ENCODE data around the gene SERPINA10. TPM values are rescaled to one million over a fixed set of nuclear protein-coding genes. Genes with fewer than 3 reads are reported as not detected.

The SERPINA10 gene
- total RNA-seq, 2 experiments from 2014 or later: not detected

DNA sequence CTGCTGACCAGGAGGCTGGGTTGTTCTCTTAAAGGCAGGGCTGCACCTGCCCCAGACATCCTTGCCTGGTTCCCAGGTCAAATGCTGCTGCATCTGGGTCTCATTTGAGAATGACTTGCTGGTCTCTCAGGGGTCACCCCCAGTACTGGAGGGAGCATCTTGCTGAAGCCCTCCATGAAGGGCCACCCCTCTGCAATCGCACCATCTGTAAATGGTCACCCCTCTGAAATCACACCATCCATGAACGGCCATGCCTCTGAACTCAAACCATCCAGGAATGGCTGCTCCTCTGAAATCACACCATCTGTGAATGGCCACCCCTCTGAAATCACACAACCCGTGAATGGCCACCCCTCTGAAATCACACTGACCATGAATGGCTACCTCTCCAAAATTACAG is 37.4 kb upstream of the SERPINA10 start:
- no peak for DNase-seq
- Mint-ChIP-seq H3K27ac (no peak overlapping the region), H3K27me3 (ENCODE audit: low read depth) (peaks cover 10% of the 10 kb centered on the region), H3K9me3 (no peaks in the 10 kb centered on the region), H3K36me3 (ENCODE audit: low read depth) (no peaks in the 10 kb centered on the region), H3K4me1 (ENCODE audit: low read depth) (no peaks in the 10 kb centered on the region), H3K4me3 (no peak overlapping the region)
- intact Hi-C loops (cut with micrococcal nuclease): no loop called here
- CTCF ChIA-PET: interaction anchor here (0.7 kb wide), 1 partner anchor 194 kb away, joined by 3 read pairs; no protein-coding TSS in a partner anchor

- CTCF ChIA-PET: interaction anchor here (0.7 kb wide), 1 partner anchor 193 kb away, joined by 3 read pairs; no protein-coding TSS in a partner anchor
- Mint-ChIP-seq H3K4me3 (no peak overlapping the region), H3K9me3 (no peaks in the 10 kb centered on the region), H3K27me3 (ENCODE audit: low read depth) (peaks cover 10% of the 10 kb centered on the region), H3K4me1 (ENCODE audit: low read depth) (no peaks in the 10 kb centered on the region), H3K36me3 (ENCODE audit: low read depth) (no peaks in the 10 kb centered on the region), H3K27ac (no peak overlapping the region)
- no peak for DNase-seq
- intact Hi-C loops (cut with micrococcal nuclease): no loop called here
These were observed 36.8 kb upstream of the SERPINA10 start for GRCh38 chr14:94329857-94330256.

DNA sequence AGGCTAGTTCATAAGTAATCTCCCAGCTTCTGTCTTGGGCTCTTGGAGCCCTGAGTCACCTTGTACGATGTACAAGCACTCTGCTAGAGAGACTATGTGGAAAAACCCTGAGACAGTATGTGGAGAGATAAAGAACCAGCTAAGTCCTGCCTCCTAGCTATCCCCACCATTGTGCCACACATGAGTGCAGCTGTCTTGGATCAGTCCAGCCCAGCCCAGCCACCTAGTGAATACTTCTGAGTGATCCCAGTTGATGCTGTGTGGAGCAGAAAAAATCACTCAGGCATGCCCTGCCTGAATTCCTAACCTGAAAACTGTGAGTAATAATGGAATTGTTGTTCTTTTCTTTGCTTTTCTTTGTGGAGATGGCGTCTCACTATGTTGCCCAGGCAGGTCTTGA is 35.1 kb upstream of the SERPINA10 start:
- Mint-ChIP-seq H3K27ac (no peak overlapping the region), H3K27me3 (ENCODE audit: low read depth) (peaks cover 6% of the 10 kb centered on the region), H3K4me3 (no peak overlapping the region), H3K4me1 (ENCODE audit: low read depth) (no peaks in the 10 kb centered on the region), H3K9me3 (no peaks in the 10 kb centered on the region), H3K36me3 (ENCODE audit: low read depth) (no peaks in the 10 kb centered on the region)
- intact Hi-C loops (cut with micrococcal nuclease): no loop called here
- CTCF ChIA-PET: interaction anchor here (0.9 kb wide), 1 partner anchor 12 kb away, joined by 3 read pairs; no protein-coding TSS in a partner anchor
- no peak for DNase-seq

DNA sequence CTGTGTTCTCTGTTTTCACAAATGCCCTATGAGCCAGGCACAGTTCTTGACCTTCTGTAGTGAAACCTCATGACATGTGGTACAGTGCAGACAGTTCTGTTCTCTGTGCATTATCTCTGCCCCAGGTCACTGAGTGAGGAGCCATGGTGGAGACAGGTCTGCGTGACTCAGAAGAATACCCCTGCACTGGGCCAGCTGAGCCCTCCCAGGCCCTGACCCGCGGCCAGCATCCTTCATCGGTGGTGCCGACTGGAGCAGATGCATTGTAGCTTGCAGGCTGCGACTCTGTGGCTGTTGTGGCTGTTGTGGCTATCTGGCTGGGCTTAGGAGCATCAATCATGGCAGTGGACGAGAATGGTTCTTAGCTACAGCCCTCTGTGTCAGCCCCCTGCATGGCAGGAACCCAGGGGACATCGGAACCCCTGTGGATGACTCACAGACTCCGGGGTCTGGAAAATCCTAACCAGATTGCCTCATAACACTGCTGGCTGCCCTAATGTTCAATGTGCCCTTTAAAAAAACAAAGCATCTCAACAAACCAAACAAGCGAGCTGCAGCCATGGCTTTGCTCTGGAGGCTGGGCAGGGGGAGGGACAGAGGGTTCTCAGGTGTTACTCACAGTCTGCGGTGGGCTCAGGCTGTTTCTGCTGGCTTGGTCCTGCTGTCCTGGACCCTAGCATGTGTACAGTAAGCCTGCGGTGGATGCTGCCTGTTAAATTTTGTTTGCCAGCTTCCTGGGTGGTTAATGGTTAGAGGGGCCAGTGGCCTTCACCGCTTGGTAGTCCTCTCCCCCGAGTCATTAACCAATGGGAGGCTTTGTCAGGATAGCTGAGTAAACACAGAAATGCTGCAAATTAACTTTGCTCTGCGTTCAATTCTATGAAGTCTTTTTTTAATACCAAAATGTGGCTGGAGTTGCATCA is 29.8 kb upstream of the SERPINA10 start, which contains the start of gene SERPINA6:
Gene SERPINA6, minus strand, starts transcription at position 689 of the 923 bp plus-strand sequence. CDS start 8,688 bp downstream, outside the sequence.
- Mint-ChIP-seq H3K4me1 (ENCODE audit: low read depth) (no peaks in the 10 kb centered on the region), H3K36me3 (ENCODE audit: low read depth) (no peaks in the 10 kb centered on the region), H3K9me3 (no peaks in the 10 kb centered on the region), H3K27me3 (ENCODE audit: low read depth) (peaks cover 8% of the 10 kb centered on the region), H3K4me3 (no peak within 1 kb of the TSS), H3K27ac (no peak within 1 kb of the TSS)
- DNase-seq: no peak
- CTCF ChIA-PET: no interaction called here
- intact Hi-C loops (cut with micrococcal nuclease): no loop called here

GRCh38 chr14:94321421-94322271 is 28.6 kb upstream of the SERPINA10 start:
- CTCF ChIA-PET: no interaction called here
- no peak overlapping the region for H3K27ac Mint-ChIP-seq
- intact Hi-C loops (cut with micrococcal nuclease): no loop called here

DNA sequence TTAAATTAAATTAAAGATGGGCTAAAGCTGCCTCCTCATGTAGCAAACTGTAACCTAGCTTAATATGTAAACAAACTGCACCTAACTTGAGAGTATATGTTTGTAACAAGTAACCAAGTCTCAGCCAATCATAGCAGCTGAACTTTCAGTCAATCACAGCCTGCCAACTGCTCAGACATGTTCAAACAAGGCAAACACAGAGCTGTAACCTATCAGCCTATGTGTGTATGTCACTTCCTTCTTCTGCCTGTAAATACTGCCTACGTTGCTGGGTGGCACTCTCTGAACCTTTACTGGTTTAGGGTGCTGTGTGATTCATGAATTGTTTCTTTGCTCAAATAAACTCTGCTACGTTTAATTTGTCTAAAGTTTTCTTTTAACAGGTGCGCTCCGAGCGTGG is 27.2 kb upstream of the SERPINA10 start:
- H3K36me3 Mint-ChIP-seq (ENCODE audit: low read depth): no peaks in the 10 kb centered on the region
- H3K4me1 Mint-ChIP-seq (ENCODE audit: low read depth): no peaks in the 10 kb centered on the region
- peaks cover 2% of the 10 kb centered on the region for H3K9me3 Mint-ChIP-seq
- intact Hi-C loops (cut with micrococcal nuclease): no loop called here
- no peak for DNase-seq
- CTCF ChIA-PET: no interaction called here
- no peak overlapping the region for H3K27ac Mint-ChIP-seq
- no peak overlapping the region for H3K4me3 Mint-ChIP-seq
- peaks cover 4% of the 10 kb centered on the region for H3K27me3 Mint-ChIP-seq (ENCODE audit: low read depth)

More at GRCh38 chr14:94321421-94322271, 28.6 kb upstream of the SERPINA10 start:
- no peak for DNase-seq
- Mint-ChIP-seq H3K9me3 (no peaks in the 10 kb centered on the region), H3K27me3 (ENCODE audit: low read depth) (peaks cover 6% of the 10 kb centered on the region), H3K36me3 (ENCODE audit: low read depth) (no peaks in the 10 kb centered on the region), H3K4me1 (ENCODE audit: low read depth) (no peaks in the 10 kb centered on the region), H3K4me3 (no peak overlapping the region)

GRCh38 chr14:94317259-94317658 is 24.2 kb upstream of the SERPINA10 start:
- no peak for DNase-seq
- Mint-ChIP-seq H3K4me3 (no peak overlapping the region), H3K27ac (no peak overlapping the region), H3K36me3 (ENCODE audit: low read depth) (no peaks in the 10 kb centered on the region), H3K27me3 (ENCODE audit: low read depth) (peaks cover 6% of the 10 kb centered on the region), H3K4me1 (ENCODE audit: low read depth) (no peaks in the 10 kb centered on the region), H3K9me3 (peaks cover 2% of the 10 kb centered on the region)
- intact Hi-C loops (cut with micrococcal nuclease): no loop called here
- CTCF ChIA-PET: no interaction called here

GRCh38 chr14:94316692-94317091 is 23.6 kb upstream of the SERPINA10 start:
- H3K27me3 Mint-ChIP-seq (ENCODE audit: low read depth): peaks cover 6% of the 10 kb centered on the region
- DNase-seq: no peak
- peaks cover 2% of the 10 kb centered on the region for H3K9me3 Mint-ChIP-seq
- no peak overlapping the region for H3K4me3 Mint-ChIP-seq
- no peaks in the 10 kb centered on the region for H3K4me1 Mint-ChIP-seq (ENCODE audit: low read depth)
- H3K36me3 Mint-ChIP-seq (ENCODE audit: low read depth): no peaks in the 10 kb centered on the region
- no peak overlapping the region for H3K27ac Mint-ChIP-seq
- CTCF ChIA-PET: interaction anchor here (1.0 kb wide), 1 partner anchor 11 kb away, joined by 3 read pairs; no protein-coding TSS in a partner anchor
- intact Hi-C loops (cut with micrococcal nuclease): no loop called here

DNA sequence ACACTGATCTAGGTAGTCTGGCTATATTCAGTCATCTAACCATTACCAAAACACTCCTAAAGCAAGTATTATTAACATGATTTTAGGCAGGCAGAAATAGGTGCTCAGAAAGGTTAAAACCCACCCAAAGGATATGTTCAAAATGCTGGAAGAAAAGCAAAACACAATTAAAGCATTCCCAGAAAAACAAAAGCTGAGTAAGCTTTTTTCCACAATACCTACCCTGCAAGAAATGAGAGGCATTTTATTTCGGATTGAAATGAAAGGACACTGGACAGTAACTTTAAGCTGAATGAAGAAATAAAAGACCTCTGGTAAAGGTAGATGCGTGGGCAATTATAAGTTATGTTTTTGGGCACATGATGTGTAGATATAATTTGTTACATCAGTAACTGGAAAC is 21.8 kb upstream of the SERPINA10 start:
- Mint-ChIP-seq H3K4me1 (ENCODE audit: low read depth) (no peaks in the 10 kb centered on the region), H3K4me3 (no peak overlapping the region), H3K27ac (no peak overlapping the region), H3K9me3 (peaks cover 2% of the 10 kb centered on the region), H3K36me3 (ENCODE audit: low read depth) (no peaks in the 10 kb centered on the region), H3K27me3 (ENCODE audit: low read depth) (peaks cover 5% of the 10 kb centered on the region)
- CTCF ChIA-PET: interaction anchor here (0.6 kb wide), 1 partner anchor 289 kb away, joined by 3 read pairs; no protein-coding TSS in a partner anchor
- DNase-seq: no peak
- intact Hi-C loops (cut with micrococcal nuclease): no loop called here

DNA sequence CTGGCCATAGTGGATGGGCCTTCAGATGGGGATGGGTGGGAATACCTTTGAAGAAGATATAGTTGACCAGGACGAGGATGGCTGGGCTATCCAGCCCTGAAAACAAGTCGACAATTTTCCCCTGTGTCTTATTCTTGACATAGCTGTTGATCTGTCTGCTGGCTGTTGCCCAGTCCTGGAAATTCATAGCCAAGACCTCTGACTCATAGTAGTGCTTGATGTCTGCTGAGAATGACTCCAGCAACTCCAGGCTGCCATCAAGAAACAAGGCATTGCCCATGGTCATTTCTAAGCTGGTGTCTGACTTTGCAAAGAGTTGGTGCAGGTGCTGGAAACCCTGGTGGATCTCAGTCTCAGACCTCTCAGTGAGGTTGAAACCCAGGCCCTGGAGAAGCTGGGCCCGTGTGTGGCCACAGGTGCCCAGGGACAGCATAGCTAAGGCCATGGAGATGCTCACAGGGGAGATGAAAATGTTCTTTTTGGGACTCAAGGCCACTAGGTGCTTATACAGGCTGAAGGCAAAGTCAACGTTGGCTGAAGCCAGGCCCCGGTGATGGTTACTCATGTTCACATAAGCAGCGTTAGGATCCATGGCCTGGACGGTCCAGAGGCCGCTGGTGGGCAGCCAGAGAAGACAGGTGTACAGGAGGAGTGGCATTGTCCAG is 21.1 kb upstream of the SERPINA10 start:
- H3K36me3 Mint-ChIP-seq (ENCODE audit: low read depth): no peaks in the 10 kb centered on the region
- H3K4me1 Mint-ChIP-seq (ENCODE audit: low read depth): no peaks in the 10 kb centered on the region
- H3K27me3 Mint-ChIP-seq (ENCODE audit: low read depth): peaks cover 4% of the 10 kb centered on the region
- no peak overlapping the region for H3K27ac Mint-ChIP-seq
- CTCF ChIA-PET: no interaction called here
- no peak overlapping the region for H3K4me3 Mint-ChIP-seq
- H3K9me3 Mint-ChIP-seq: peaks cover 2% of the 10 kb centered on the region
- no peak for DNase-seq
- intact Hi-C loops (cut with micrococcal nuclease): no loop called here

- no peak for DNase-seq
- no peak overlapping the region for H3K4me3 Mint-ChIP-seq
- H3K36me3 Mint-ChIP-seq (ENCODE audit: low read depth): no peaks in the 10 kb centered on the region
- intact Hi-C loops (cut with micrococcal nuclease): no loop called here
- H3K27ac Mint-ChIP-seq: no peak overlapping the region
- CTCF ChIA-PET: no interaction called here
- H3K9me3 Mint-ChIP-seq: peaks cover 8% of the 10 kb centered on the region
- peaks cover 12% of the 10 kb centered on the region for H3K27me3 Mint-ChIP-seq (ENCODE audit: low read depth)
- no peaks in the 10 kb centered on the region for H3K4me1 Mint-ChIP-seq (ENCODE audit: low read depth)
These were observed 19.6 kb upstream of the SERPINA10 start for GRCh38 chr14:94312481-94313246.

Data from activated naive CD4-positive, alpha-beta T cell treated with anti-CD3 and anti-CD28 coated beads for 36 hours (primary cell).